ENCODE results near the gene KLHL20. TPM values are rescaled to one million over a fixed set of nuclear protein-coding genes. Genes with fewer than 3 reads are reported as not detected.
"Not testable (repeated sequence)": the region's sequence is repeated elsewhere in the genome, so short reads cannot be mapped to it uniquely, and the experiment has no call there.

Gene KLHL20
- total RNA-seq, 1 donor from 2014 or later = 19.9 TPM

DNA sequence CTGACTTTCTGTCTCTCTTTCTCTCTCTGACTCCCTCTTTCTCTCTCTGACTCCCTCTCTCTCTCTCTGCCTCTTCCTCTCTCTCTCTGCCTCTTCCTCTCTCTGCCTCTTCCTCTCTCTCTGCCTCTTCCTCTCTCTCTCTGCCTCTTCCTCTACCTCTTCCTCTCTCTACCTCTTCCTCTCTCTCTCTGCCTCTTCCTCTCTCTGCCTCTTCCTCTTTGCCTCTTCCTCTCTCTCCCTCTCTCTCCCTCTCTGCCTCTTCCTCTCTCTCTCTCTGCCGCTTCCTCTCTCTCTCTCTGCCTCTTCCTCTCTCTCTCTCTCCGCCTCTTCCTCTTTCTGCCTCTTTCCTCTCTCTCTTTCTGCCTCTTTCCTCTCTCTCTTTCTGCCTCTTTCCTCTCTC is 26.5 kb upstream of the KLHL20 start:
- peaks cover 7% of the 10 kb centered on the region for H3K4me1 Mint-ChIP-seq (ENCODE audit: low read depth)
- H3K9me3 Mint-ChIP-seq (ENCODE audit: low read depth) = no peaks in the 10 kb centered on the region
- no peaks in the 10 kb centered on the region for H3K36me3 Mint-ChIP-seq (ENCODE audit: insufficient read depth)
- TF ChIP-seq, protein P1, sequence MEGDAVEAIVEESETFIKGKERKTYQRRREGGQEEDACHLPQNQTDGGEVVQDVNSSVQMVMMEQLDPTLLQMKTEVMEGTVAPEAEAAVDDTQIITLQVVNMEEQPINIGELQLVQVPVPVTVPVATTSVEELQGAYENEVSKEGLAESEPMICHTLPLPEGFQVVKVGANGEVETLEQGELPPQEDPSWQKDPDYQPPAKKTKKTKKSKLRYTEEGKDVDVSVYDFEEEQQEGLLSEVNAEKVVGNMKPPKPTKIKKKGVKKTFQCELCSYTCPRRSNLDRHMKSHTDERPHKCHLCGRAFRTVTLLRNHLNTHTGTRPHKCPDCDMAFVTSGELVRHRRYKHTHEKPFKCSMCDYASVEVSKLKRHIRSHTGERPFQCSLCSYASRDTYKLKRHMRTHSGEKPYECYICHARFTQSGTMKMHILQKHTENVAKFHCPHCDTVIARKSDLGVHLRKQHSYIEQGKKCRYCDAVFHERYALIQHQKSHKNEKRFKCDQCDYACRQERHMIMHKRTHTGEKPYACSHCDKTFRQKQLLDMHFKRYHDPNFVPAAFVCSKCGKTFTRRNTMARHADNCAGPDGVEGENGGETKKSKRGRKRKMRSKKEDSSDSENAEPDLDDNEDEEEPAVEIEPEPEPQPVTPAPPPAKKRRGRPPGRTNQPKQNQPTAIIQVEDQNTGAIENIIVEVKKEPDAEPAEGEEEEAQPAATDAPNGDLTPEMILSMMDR (IDR thresholded peaks at IDR 0.05; ENCODE audit: unreplicated experiment) = no peak
- no peak overlapping the region for H3K4me3 Mint-ChIP-seq (ENCODE audit: low read depth)
- no peaks in the 10 kb centered on the region for H3K27me3 Mint-ChIP-seq
- DNase-seq (ENCODE audit: low spot score, unreplicated experiment) = no peak
- H3K27ac Mint-ChIP-seq = no peak overlapping the region

DNA sequence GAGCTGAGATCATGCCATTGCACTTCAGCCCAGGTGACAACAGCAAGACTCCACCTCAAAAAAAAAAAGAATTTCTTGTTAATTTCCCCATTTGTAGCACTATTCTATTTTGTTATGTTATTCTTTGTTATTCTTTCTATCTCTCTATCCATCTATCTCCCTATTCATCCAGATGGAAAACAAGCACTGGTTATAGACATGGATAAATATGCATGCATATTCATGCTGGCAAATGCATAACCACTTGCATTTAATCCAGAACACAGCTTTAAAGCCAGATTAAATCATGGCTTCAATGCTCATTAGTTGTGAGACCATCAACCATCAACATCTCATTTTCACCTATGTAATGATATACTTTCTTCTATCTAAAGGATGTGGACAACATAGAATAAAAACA is 21.5 kb upstream of the KLHL20 start:
- TF ChIP-seq, protein P1 (IDR thresholded peaks at IDR 0.05; ENCODE audit: unreplicated experiment) = no peak
- Mint-ChIP-seq H3K4me3 (ENCODE audit: low read depth) (no peak overlapping the region), H3K36me3 (ENCODE audit: insufficient read depth) (no peaks in the 10 kb centered on the region), H3K27ac (no peak overlapping the region), H3K4me1 (ENCODE audit: low read depth) (peaks cover 3% of the 10 kb centered on the region), H3K9me3 (ENCODE audit: low read depth) (peaks cover 9% of the 10 kb centered on the region), H3K27me3 (no peaks in the 10 kb centered on the region)
- DNase-seq (ENCODE audit: low spot score, unreplicated experiment) = no peak

DNA sequence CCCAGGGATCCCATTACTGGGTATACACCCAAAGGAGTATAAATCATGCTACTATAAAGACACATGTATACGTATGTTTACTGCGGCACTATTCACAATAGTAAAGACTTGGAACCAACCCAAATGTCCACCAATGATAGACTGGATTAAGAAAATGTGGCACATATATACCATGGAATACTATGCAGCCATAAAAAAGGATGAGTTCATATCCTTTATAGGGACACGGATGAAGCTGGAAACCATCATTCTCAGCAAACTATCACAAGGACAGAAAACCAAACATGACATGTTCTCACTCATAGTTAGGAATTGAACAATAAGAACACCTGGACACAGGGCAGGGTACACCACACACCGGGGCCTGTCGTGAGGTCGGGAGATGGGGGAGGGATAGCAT is 13.5 kb upstream of the KLHL20 start:
- H3K27me3 Mint-ChIP-seq; DNase-seq (ENCODE audit: low spot score, unreplicated experiment); H3K36me3 Mint-ChIP-seq (ENCODE audit: insufficient read depth); H3K9me3 Mint-ChIP-seq (ENCODE audit: low read depth); H3K27ac Mint-ChIP-seq; H3K4me1 Mint-ChIP-seq (ENCODE audit: low read depth); H3K4me3 Mint-ChIP-seq (ENCODE audit: low read depth): not testable (repeated sequence)

DNA sequence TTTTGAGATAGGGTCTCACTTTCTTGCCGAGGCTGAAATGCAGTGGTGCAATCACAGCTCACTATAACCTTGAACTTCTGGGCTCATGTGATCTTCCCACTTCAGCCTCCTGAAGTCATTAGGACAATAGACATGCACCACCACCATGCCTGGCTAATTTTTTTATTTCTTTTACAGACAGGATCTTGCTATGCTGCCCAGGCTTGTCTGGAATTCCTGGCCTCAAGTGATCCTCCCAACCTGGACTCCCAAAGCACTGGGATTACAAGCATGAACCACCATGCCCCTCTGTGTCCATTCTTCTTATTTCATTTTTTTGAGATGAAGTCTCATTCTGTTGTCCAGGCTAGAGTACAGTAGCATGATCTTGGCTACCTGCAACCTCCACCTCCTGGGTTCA is 12.0 kb upstream of the KLHL20 start:
- TF ChIP-seq, protein P1 (IDR thresholded peaks at IDR 0.05; ENCODE audit: unreplicated experiment) = no peak

DNA sequence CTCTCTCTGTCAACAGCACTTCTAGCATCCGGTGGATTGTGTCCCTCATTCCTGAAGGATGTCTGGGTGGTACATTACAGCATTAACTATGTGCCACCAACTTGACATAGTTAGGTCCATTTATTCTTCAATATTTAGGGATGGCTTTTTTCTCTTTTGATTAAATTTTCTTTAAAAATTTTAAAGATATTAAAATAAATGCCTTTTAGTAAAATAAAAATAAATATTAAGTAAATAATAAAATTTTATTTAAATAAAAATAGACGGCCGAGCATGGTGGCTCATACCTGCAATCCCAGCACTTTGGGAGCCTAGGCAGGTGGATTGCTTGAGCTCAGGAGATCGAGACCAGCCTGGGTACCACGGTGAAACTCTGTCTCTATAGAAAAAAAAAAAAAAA is 9.7 kb upstream of the KLHL20 start:
- peaks cover 5% of the 10 kb centered on the region for H3K27me3 Mint-ChIP-seq
- no peak overlapping the region for H3K27ac Mint-ChIP-seq
- H3K4me1 Mint-ChIP-seq (ENCODE audit: low read depth) = no peaks in the 10 kb centered on the region
- no peak for DNase-seq (ENCODE audit: low spot score, unreplicated experiment)
- H3K9me3 Mint-ChIP-seq (ENCODE audit: low read depth) = no peaks in the 10 kb centered on the region
- TF ChIP-seq, protein P1 (IDR thresholded peaks at IDR 0.05; ENCODE audit: unreplicated experiment) = no peak
- H3K36me3 Mint-ChIP-seq (ENCODE audit: insufficient read depth) = no peaks in the 10 kb centered on the region
- no peak overlapping the region for H3K4me3 Mint-ChIP-seq (ENCODE audit: low read depth)

More for the DNA sequence above, 12.0 kb upstream of the KLHL20 start:
- H3K4me1 Mint-ChIP-seq (ENCODE audit: low read depth) = no peaks in the 10 kb centered on the region
- H3K27ac Mint-ChIP-seq = no peak overlapping the region
- no peak overlapping the region for H3K4me3 Mint-ChIP-seq (ENCODE audit: low read depth)
- DNase-seq (ENCODE audit: low spot score, unreplicated experiment) = no peak
- no peaks in the 10 kb centered on the region for H3K27me3 Mint-ChIP-seq
- no peaks in the 10 kb centered on the region for H3K9me3 Mint-ChIP-seq (ENCODE audit: low read depth)
- no peaks in the 10 kb centered on the region for H3K36me3 Mint-ChIP-seq (ENCODE audit: insufficient read depth)

DNA sequence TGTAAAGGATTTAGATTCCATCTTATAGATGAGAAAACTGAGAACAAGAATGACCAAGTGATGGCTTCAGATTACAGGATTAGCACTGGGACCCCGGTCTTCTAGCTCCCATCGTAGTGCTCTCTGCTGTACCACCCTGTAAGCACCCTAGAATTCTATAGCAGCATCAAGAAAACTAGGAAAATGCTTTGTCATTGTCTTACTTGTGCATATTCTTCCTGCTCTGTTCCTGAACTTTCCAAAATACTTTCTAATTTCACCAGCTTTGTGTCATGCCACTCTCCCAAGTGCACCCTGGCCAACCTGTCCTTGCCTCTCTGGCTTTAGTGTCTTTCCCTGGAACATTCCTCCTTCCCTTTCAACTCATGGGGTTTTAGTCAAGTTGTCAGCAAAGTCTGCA is 6.0 kb upstream of the KLHL20 start:
- H3K27me3 Mint-ChIP-seq = peaks cover 10% of the 10 kb centered on the region
- no peak overlapping the region for H3K27ac Mint-ChIP-seq

More for the DNA sequence above, 6.0 kb upstream of the KLHL20 start:
- no peaks in the 10 kb centered on the region for H3K4me1 Mint-ChIP-seq (ENCODE audit: low read depth)
- DNase-seq (ENCODE audit: low spot score, unreplicated experiment) = no peak
- no peaks in the 10 kb centered on the region for H3K9me3 Mint-ChIP-seq (ENCODE audit: low read depth)
- no peak overlapping the region for H3K4me3 Mint-ChIP-seq (ENCODE audit: low read depth)
- H3K36me3 Mint-ChIP-seq (ENCODE audit: insufficient read depth) = no peaks in the 10 kb centered on the region
- TF ChIP-seq, protein P1 (IDR thresholded peaks at IDR 0.05; ENCODE audit: unreplicated experiment) = no peak

Data from progenitor cell of endocrine pancreas (in vitro differentiated cells).